Inflammatory macrophage treated with lipopolysaccharide for 4 hours (primary cell): ENCODE measurements around the gene SNRPB.

Experiments
- DNase-seq: peaks from one replicate; pipeline ENCODE4 v3.0.0-alpha.2; 2020

The SNRPB gene

GRCh38 chr20:2418388-2418787 is 52.2 kb downstream of the SNRPB start:
- no peak for DNase-seq

- no peak for DNase-seq
These were observed 53.4 kb downstream of the SNRPB start for GRCh38 chr20:2417213-2417541.

- DNase-seq: no peak
These were observed 53.9 kb downstream of the SNRPB start for GRCh38 chr20:2416541-2417212.
